GM12872 (cell line): ENCODE results near the gene MGST1.

Source experiments
- TF ChIP-seq, protein P1 (sequence below): IDR thresholded peaks from 3 replicates; pipeline ENCODE4 v1.5.1; 2011; ENCODE audit warnings: low read depth, mild to moderate bottlenecking, low read length, moderate library complexity; ENCODE audit not compliant: insufficient read depth

Gene MGST1

GRCh38 chr12:16323010-16323409, 24.4 kb upstream of the MGST1 start:
- TF ChIP-seq, protein P1, sequence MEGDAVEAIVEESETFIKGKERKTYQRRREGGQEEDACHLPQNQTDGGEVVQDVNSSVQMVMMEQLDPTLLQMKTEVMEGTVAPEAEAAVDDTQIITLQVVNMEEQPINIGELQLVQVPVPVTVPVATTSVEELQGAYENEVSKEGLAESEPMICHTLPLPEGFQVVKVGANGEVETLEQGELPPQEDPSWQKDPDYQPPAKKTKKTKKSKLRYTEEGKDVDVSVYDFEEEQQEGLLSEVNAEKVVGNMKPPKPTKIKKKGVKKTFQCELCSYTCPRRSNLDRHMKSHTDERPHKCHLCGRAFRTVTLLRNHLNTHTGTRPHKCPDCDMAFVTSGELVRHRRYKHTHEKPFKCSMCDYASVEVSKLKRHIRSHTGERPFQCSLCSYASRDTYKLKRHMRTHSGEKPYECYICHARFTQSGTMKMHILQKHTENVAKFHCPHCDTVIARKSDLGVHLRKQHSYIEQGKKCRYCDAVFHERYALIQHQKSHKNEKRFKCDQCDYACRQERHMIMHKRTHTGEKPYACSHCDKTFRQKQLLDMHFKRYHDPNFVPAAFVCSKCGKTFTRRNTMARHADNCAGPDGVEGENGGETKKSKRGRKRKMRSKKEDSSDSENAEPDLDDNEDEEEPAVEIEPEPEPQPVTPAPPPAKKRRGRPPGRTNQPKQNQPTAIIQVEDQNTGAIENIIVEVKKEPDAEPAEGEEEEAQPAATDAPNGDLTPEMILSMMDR: no peak

- TF ChIP-seq, protein P1: no peak
These were observed 23.8 kb upstream of the MGST1 start for GRCh38 chr12:16323638-16324037.

- TF ChIP-seq, protein P1: no peak
These were observed 23.2 kb upstream of the MGST1 start for GRCh38 chr12:16324272-16324671.

- TF ChIP-seq, protein P1: no peak
These were observed 22.7 kb upstream of the MGST1 start for GRCh38 chr12:16324772-16325171.

- TF ChIP-seq, protein P1: no peak
These were observed 22.0 kb upstream of the MGST1 start for GRCh38 chr12:16325426-16325825.

DNA sequence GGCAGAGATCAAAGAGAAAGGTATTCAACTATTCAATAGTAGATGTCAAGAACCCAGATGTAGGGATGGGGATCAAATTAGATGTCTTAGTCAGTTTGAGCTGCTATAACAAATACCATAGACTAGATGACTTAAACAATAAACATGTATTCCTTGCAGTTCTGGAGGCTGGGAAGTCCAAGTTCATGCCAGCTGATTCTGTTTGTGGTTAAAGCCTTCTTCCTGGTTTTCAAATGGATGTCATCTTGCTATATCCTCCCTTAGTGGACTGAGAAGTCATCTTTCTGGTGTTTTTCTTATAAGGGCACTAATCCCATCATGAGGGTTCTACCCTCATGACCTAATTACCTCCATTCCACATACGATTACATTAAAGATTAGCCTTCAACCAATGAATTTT, 19.5 kb upstream of the MGST1 start:
- TF ChIP-seq, protein P1: no peak

GRCh38 chr12:16329594-16329993, 17.9 kb upstream of the MGST1 start:
- TF ChIP-seq, protein P1: no peak

GRCh38 chr12:16330560-16330959, 16.9 kb upstream of the MGST1 start:
- TF ChIP-seq, protein P1: no peak
